ENCODE data around the gene CDK14.

Gene CDK14

DNA sequence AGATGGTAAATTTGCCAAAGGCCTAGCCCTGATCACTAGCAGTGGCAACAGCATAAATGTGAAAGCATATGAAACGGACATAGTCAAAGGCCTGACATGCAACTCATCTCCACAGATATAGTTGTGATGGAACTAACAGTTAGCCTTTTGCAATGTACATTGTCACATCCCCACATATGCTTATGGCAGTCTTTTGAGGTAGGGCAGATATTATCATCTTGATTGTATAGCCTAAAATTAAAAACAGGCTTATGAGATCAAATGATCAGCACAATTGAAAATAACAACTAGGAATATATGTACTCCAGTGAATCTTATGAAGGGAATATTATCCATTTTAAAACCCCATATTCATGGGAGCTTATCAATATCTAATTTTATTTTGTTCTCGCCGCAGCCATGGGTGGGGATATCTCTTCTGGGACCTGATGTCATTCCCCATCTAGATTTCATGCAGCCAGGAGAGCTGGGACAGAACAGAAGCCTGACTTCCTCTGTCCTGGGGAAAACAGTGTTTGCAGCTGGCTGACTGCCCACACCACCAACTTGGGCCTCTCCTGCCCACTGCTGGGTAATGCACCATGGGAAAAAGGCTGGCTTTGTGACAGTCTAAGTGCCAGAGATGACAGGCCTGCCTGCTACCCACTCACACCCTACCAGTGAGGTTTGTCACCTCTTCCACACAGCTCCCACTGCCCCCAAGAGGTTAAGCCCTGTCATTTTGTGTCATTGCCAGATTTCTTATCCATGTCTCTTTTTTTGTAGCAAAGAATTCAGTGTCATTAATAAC is 487.9 kb downstream of the CDK14 start:
- DNase-seq (ENCODE audit: extremely low read depth, low read depth) = no peak

DNA sequence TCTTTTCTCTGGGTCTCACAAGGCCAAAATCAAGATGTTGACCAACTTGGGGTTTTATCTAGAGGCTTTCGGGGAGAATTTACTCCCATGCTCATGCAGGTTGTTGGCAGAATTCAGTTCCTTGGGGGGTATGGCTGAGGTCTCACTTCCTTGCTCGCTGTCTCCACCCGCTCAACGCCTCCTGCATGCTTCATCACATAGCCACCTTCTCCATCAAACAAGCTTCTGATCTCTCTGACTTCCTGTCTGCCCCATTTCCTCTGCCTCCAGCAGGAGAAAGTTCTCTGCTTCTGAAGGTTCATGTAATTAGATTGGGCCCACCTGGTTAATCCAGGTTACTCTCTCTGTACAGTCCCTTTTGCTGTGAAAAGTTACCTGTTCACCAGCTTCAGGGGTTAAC is 489.1 kb downstream of the CDK14 start:
- DNase-seq (ENCODE audit: extremely low read depth, low read depth) = no peak
- TF ChIP-seq, protein P1, sequence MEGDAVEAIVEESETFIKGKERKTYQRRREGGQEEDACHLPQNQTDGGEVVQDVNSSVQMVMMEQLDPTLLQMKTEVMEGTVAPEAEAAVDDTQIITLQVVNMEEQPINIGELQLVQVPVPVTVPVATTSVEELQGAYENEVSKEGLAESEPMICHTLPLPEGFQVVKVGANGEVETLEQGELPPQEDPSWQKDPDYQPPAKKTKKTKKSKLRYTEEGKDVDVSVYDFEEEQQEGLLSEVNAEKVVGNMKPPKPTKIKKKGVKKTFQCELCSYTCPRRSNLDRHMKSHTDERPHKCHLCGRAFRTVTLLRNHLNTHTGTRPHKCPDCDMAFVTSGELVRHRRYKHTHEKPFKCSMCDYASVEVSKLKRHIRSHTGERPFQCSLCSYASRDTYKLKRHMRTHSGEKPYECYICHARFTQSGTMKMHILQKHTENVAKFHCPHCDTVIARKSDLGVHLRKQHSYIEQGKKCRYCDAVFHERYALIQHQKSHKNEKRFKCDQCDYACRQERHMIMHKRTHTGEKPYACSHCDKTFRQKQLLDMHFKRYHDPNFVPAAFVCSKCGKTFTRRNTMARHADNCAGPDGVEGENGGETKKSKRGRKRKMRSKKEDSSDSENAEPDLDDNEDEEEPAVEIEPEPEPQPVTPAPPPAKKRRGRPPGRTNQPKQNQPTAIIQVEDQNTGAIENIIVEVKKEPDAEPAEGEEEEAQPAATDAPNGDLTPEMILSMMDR (IDR thresholded peaks at IDR 0.05; ENCODE audit: low read depth, low read length) = no peak

More for the DNA sequence above, 487.9 kb downstream of the CDK14 start:
- TF ChIP-seq, protein P1 (IDR thresholded peaks at IDR 0.05; ENCODE audit: low read depth, low read length) = no peak

DNA sequence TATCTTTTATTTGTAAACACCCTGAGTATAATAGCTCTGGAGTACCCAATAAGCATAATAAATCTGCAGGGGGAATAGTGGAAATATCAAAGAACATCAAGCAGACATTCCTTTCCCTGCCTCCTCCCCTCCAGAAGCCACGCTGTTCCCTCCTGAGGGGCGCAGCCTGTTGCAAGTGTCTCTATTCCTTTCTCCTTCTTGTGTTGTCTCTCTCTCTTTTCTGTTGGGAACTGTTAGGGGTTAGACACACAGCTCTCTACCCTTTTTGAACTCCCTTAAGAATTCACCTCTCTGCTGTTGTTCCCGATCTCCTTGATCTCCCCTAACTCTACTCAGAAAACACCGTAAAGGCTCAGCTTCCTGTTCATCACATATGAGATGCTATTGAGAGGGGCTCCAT is 490.1 kb downstream of the CDK14 start:
- TF ChIP-seq, protein P1 (IDR thresholded peaks at IDR 0.05; ENCODE audit: low read depth, low read length) = no peak
- DNase-seq (ENCODE audit: extremely low read depth, low read depth) = no peak

DNA sequence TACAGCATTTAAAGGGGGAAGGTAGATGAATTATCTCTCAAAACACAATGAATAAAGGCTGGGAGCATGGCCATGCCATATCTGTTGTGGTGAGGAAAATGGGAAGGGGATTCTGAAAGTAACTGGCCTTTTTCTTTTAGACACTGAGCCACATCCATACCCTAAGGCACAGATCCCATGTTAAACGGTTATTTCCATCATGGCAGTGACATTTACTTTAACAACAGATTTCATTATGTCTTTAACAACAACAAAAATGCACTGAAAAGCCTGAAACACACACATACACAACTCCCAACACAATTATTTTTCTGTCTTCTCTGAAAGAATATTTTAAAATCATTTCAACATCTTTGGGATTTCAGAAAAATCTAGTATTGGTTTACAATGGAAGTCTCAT is 492.0 kb downstream of the CDK14 start:
- TF ChIP-seq, protein P1 (IDR thresholded peaks at IDR 0.05; ENCODE audit: low read depth, low read length) = no peak
- no peak for DNase-seq (ENCODE audit: extremely low read depth, low read depth)

DNA sequence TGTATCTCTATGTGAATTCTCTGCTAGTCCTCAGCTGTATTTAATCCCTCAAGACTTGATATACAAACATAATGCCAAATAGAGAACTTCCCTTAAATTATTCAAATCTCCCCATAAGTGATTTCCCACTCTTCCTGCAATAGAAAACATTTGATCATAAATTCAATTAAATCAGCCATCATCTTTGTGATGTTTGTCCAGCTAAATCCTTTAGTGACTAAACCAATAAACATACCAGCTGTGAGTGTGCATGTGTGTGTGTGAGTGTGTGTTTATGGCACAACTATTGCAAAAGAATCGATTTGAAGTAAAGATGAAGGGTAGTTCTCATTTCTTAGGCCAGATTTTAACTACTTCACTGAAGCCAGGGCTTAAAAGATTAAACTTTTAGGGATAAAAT is 492.6 kb downstream of the CDK14 start:
- DNase-seq (ENCODE audit: extremely low read depth, low read depth) = no peak
- TF ChIP-seq, protein P1 (IDR thresholded peaks at IDR 0.05; ENCODE audit: low read depth, low read length) = no peak

DNA sequence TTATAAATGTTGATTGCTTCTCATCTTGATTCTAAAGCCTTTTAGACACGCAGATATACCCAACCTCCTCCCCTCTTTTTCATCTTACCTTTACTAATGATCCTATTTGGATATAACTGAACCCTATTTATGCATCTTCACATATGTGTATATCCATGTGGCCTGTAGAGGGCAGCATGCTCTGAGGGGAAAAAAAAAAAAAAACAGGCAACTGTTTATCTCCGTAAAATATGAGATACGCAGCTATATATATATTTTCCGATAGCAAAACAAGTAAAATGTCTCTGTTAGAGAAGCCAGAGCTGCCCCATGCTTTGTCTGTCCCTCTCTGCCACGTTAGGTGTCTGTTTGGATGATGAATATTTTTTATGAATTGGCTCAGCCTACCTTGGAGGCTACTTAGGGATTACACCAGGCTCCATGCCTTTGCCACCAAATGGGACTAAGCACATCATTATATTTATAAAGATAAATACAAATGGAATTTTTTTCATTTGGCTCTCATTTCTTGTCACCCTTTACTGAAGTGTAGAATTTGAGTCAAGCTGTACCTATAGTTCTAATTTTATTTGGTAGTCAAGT is 493.4 kb downstream of the CDK14 start:
- DNase-seq (ENCODE audit: extremely low read depth, low read depth) = no peak
- TF ChIP-seq, protein P1 (IDR thresholded peaks at IDR 0.05; ENCODE audit: low read depth, low read length) = peak; percentile 71

DNA sequence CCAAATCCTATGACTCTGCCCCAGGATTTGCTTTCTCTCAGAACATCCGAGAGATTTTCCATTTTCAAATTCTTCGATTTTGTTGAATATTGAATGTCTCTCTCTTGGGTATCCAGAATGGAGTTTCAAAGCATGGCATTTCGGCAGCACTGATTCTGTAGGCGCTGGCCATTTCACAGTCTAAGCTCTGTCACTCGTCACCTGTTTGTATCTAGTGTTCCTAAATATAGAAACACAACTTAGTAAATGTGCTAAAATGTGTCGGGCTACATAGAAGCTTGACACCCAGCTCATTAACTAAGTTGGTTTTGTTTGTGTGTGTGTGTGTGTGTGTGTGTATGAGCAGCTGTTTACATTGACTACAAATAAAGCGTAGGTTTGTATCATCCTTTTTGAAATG is 494.6 kb downstream of the CDK14 start:
- DNase-seq (ENCODE audit: extremely low read depth, low read depth) = no peak
- TF ChIP-seq, protein P1 (IDR thresholded peaks at IDR 0.05; ENCODE audit: low read depth, low read length) = no peak

All from AG09319 (cell line).